Endothelial cell of umbilical vein (primary cell): ENCODE results near the gene C12orf57. TPM values are rescaled to one million over a fixed set of nuclear protein-coding genes. Genes with fewer than 3 reads are reported as not detected.

Experiments used
- BruUV-seq: library from RNA; stranded (reverse); fragments of 400-500 nt; replicated peaks from 2 replicates; lab custom pipeline; 2021; lab: Mats Ljungman, UMichigan
- CTCF ChIA-PET: fragments of 300-600, 350-600 bp; sonication (Branson Sonifier 250); formaldehyde crosslinking; loops from one replicate; lab custom pipeline; 2021; ENCODE audit warnings: antibody characterized with exemption, inconsistent platforms; lab: Charles Lee
- POLR2A ChIA-PET: fragments of 300-600, 350-600 bp; sonication (Branson Sonifier 250); formaldehyde crosslinking; loops from one replicate; lab custom pipeline; 2021; ENCODE audit warnings: antibody characterized with exemption, inconsistent platforms; lab: Charles Lee
- DNase-seq: peaks from one replicate; pipeline ENCODE4 v3.0.0-alpha.2; 2011; ENCODE audit warnings: low read depth, low spot score
- FAIRE-seq: peaks from 2 replicates; lab custom pipeline; 2011; peaks lifted over from hg19 to GRCh38; lab: Jason Lieb, UNC
- H2AFZ ChIP-seq: 2 replicates; pipeline ENCODE4 v1.6.0; 2012; ENCODE audit warnings: low read depth, low read length, control low read depth, inconsistent platforms
- H3K27ac ChIP-seq: 2 replicates; pipeline ENCODE4 v1.5.1; 2011; ENCODE audit warnings: low read depth, mild to moderate bottlenecking, control low read depth, low read length, moderate library complexity; ENCODE audit not compliant: insufficient read depth
- H3K27me3 ChIP-seq, 2 experiments: 2 replicates each; pipeline versions ENCODE4 v1.6.0 to v1.6.1; 2011; ENCODE audit warnings: low read length in 2 of 2, mixed read lengths in 1 of 2; ENCODE audit not compliant: control insufficient read depth in 2 of 2, insufficient read depth in 2 of 2
- H3K36me3 ChIP-seq, 2 experiments: 2 replicates in 1 of 2; 3 replicates in 1 of 2; pipeline ENCODE4 v1.5.1; 2011; ENCODE audit warnings: low read length in 2 of 2, mild to moderate bottlenecking in 1 of 2, moderate library complexity in 1 of 2; ENCODE audit not compliant: control insufficient read depth in 2 of 2, insufficient read depth in 2 of 2; ENCODE audit errors: extremely low read depth in 1 of 2
- H3K4me1 ChIP-seq: 3 replicates; pipeline ENCODE4 v1.5.1; 2011; ENCODE audit warnings: mild to moderate bottlenecking, low read length; ENCODE audit not compliant: control insufficient read depth, insufficient read depth; ENCODE audit errors: extremely low read depth
- H3K4me2 ChIP-seq: 2 replicates; pipeline ENCODE4 v1.6.1; 2011; ENCODE audit warnings: low read length, control low read depth, mixed read lengths; ENCODE audit not compliant: insufficient read depth
- H3K4me3 ChIP-seq, 3 experiments: fragments of 200-600 bp in 1 of 3; sonication (generic), shearing (Covaris generic) in 1 of 3; replicated peaks in 1 of 3; 2 replicates each; pipeline ENCODE4 v1.5.1; 2011 to 2016; ENCODE audit warnings: control low read depth in 3 of 3, low read length in 3 of 3, mild to moderate bottlenecking in 2 of 3, inconsistent platforms in 1 of 3, low read depth in 1 of 3, moderate library complexity in 1 of 3; ENCODE audit not compliant: insufficient read depth in 1 of 3
- H3K79me2 ChIP-seq: 2 replicates; pipeline ENCODE4 v1.6.0; 2012; ENCODE audit warnings: low read length, inconsistent platforms; ENCODE audit not compliant: control insufficient read depth, insufficient read depth
- H3K9ac ChIP-seq: replicated peaks from 2 replicates; pipeline ENCODE3; 2011; ENCODE audit warnings: low read length, control low read depth; ENCODE audit not compliant: insufficient read depth; ENCODE audit errors: extremely low read depth
- H3K9me1 ChIP-seq: replicated peaks from 3 replicates; pipeline ENCODE4 v1.6.0; 2011; ENCODE audit warnings: mild to moderate bottlenecking, low read length; ENCODE audit not compliant: control insufficient read depth, insufficient read depth; ENCODE audit errors: extremely low read depth
- H3K9me3 ChIP-seq: replicated peaks from 2 replicates; pipeline ENCODE4 v1.5.1; 2012; ENCODE audit warnings: low read length, inconsistent platforms; ENCODE audit not compliant: control insufficient read depth, insufficient read depth
- H4K20me1 ChIP-seq: replicated peaks from 2 replicates; pipeline ENCODE3; 2011; ENCODE audit warnings: mild to moderate bottlenecking, low read length; ENCODE audit not compliant: control insufficient read depth, insufficient read depth; ENCODE audit errors: extremely low read depth
- EZH2 ChIP-seq: IDR thresholded peaks from 2 replicates; pipeline ENCODE4 v1.6.1; 2012; ENCODE audit warnings: borderline replicate concordance, low read depth, mild to moderate bottlenecking, moderate library complexity, low read length, inconsistent platforms; ENCODE audit not compliant: severe bottlenecking
- FOS ChIP-seq: IDR thresholded peaks from 2 replicates; pipeline ENCODE4 v1.6.1; 2011; ENCODE audit warnings: mild to moderate bottlenecking, low read length, moderate library complexity, borderline replicate concordance; ENCODE audit not compliant: insufficient read depth
- GATA2 ChIP-seq: IDR thresholded peaks from 2 replicates; pipeline ENCODE4 v1.7.0; 2011; ENCODE audit warnings: low read depth, mild to moderate bottlenecking, moderate library complexity, mixed read lengths, low read length; ENCODE audit not compliant: insufficient read length, insufficient read depth
- JUN ChIP-seq: IDR thresholded peaks from 2 replicates; pipeline ENCODE4 v1.6.1; 2011; ENCODE audit warnings: borderline replicate concordance, low read depth; ENCODE audit not compliant: insufficient read length, insufficient read depth
- MAX ChIP-seq: IDR thresholded peaks from 2 replicates; pipeline ENCODE4 v1.6.1; 2011; ENCODE audit not compliant: insufficient read depth, insufficient read length
- MYC ChIP-seq: IDR thresholded peaks from one replicate; pipeline ENCODE4 v1.6.1; 2011; ENCODE audit warnings: mild to moderate bottlenecking, low read depth, low read length
- POLR2A ChIP-seq: IDR thresholded peaks from 2 replicates; pipeline ENCODE4 v1.6.1; 2012; ENCODE audit warnings: low read depth, mild to moderate bottlenecking, control low read depth, low read length
- POLR2AphosphoS5 ChIP-seq: IDR thresholded peaks from 2 replicates; pipeline ENCODE4 v1.6.1; 2012; ENCODE audit warnings: low read depth, mild to moderate bottlenecking, control low read depth, low read length, moderate library complexity; ENCODE audit not compliant: insufficient read depth
- dilution Hi-C: fragments of 300-500 bp; cut with MboI; formaldehyde crosslinking; loops from one replicate; pipeline ENCODE4 v1.15.0; 2019; ENCODE audit warnings: low sequenced_read_pairs; ENCODE audit not compliant: extremely low pct_ligation_motif_present
- intact Hi-C: fragments of 100-400 bp; cut with micrococcal nuclease; formaldehyde crosslinking; loops from one replicate; pipeline ENCODE4 v1.10.0; 2022
- polyA plus RNA-seq, 4 experiments: library from polyadenylated mRNA; depleted of rRNA in 3 of 4; stranded (reverse) in 3 of 4; unstranded in 1 of 4; fragments of >200 nt; gene quantifications; 2 replicates each; pipeline versions ENCODE4 v1.2.1 to v1.2.3, GENCODE V29; 2011 to 2012; ENCODE audit warnings: missing spikeins in 1 of 4
- total RNA-seq: library from RNA; stranded (reverse); gene quantifications from 2 replicates; pipeline ENCODE4 v1.2.3, GENCODE V29; 2021
- TF ChIP-seq, protein P1 (sequence below), 2 donors: IDR thresholded peaks; 1 replicate in 1 of 2; 2 replicates in 1 of 2; pipeline ENCODE4 v1.5.1; 2011; ENCODE audit warnings: low read length in 2 of 2, mild to moderate bottlenecking in 2 of 2, moderate library complexity in 2 of 2, control low read depth in 1 of 2, inconsistent platforms in 1 of 2, low read depth in 1 of 2; ENCODE audit not compliant: insufficient read depth in 1 of 2; ENCODE audit errors: extremely low read depth in 1 of 2

C12orf57 gene
- total and polyA plus RNA-seq, 2 donors (not counting 3 experiments of a cell fraction or from before 2014, with no cell fraction given): 167 to 729 TPM

DNA sequence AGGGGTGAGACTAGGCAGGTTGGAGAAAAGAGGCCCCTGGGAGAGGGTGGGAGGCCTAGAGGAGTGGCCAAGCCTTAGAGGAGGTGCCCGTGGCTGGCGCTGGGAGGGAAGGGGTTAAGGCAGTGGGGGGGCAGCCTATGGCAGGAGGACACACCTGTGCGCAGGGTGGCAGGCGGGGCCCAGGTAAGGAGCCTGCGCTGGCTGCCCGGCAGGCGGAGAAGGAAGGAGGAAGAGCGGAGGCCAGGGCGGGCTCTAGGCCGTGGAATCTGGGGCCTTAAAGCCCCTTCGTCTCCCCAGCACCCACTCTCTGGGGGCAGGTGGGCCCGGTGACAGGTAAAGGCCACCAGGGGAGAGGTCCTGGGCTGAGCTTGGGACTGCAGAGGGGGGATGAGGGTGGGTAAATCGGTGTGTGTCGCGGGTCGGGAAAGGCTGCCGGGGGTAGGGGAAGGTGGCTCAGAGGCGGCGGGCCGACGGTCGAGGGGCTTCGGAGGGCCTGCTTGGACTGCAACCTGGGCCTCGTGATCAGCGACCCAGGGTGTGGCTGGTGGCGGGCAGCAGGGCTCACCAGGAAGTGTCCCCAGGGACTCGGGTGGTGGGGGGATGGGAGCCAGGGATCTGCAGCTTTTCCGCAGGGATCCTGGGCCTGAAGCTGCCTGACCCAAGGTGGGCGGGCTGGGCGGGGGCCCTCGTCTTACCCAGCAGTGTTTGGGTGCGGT is 19.4 kb downstream of the C12orf57 start:
- Histone ChIP-seq H3K9ac (no peak overlapping the region), H3K27ac (no peak overlapping the region), H3K9me1 (no peaks in the 10 kb centered on the region), H3K9me3 (no peaks in the 10 kb centered on the region), H3K79me2 (peaks cover 8% of the 10 kb centered on the region), H3K4me3 (no peak overlapping the region), H3K27me3 (no peaks in the 10 kb centered on the region), H2AFZ (no peak overlapping the region), H3K4me2 (no peak overlapping the region), H4K20me1 (no peaks in the 10 kb centered on the region), H3K36me3 (peaks cover 13 to 25% of the 10 kb centered on the region in 2 experiments), H3K4me1 (peaks cover 18% of the 10 kb centered on the region)
- intact Hi-C loops: no loop called here
- BruUV-seq: no TSS peak
- no peak for DNase-seq
- dilution Hi-C loops: no loop called here
- ChIA-PET CTCF (interaction anchor here (1.6 to 4.0 kb wide), 7 partner anchors 15 to 128 kb away, joined by 4 to 124 read pairs (median 13); partner anchors contain the start of genes C12orf57, RNU7-1 and SPSB2), POLR2A (no interaction called here)
- TF ChIP-seq MAX (no peak), MYC (no peak), JUN (no peak), EZH2 (no peak), POLR2AphosphoS5 (no peak), POLR2A (no peak), GATA2 (no peak), FOS (no peak)
- TF ChIP-seq, protein P1, sequence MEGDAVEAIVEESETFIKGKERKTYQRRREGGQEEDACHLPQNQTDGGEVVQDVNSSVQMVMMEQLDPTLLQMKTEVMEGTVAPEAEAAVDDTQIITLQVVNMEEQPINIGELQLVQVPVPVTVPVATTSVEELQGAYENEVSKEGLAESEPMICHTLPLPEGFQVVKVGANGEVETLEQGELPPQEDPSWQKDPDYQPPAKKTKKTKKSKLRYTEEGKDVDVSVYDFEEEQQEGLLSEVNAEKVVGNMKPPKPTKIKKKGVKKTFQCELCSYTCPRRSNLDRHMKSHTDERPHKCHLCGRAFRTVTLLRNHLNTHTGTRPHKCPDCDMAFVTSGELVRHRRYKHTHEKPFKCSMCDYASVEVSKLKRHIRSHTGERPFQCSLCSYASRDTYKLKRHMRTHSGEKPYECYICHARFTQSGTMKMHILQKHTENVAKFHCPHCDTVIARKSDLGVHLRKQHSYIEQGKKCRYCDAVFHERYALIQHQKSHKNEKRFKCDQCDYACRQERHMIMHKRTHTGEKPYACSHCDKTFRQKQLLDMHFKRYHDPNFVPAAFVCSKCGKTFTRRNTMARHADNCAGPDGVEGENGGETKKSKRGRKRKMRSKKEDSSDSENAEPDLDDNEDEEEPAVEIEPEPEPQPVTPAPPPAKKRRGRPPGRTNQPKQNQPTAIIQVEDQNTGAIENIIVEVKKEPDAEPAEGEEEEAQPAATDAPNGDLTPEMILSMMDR (IDR thresholded peaks at IDR 0.05; ENCODE audit: extremely low read depth in 1 of 2, insufficient read depth in 1 of 2, low read depth in 1 of 2, low read length in 2 of 2): no peak
- FAIRE-seq: no peak
